Cardiac muscle cell (in vitro differentiated cells and primary cell): ENCODE data around the gene EPB41L4B. TPM values are rescaled to one million over a fixed set of nuclear protein-coding genes. Genes with fewer than 3 reads are reported as not detected.
A peak's percentile ranks its signal among the peaks of the same experiment; 100 is the strongest.

Experiments used
- DNase-seq, 2 donors: peaks; one replicate each; pipeline versions ENCODE4 v3.0.0 to v3.0.0-alpha.2; 2010 to 2017; ENCODE audit warnings: low read depth in 1 of 2, low spot score in 1 of 2
- H3K27ac ChIP-seq: fragments of 200-600 bp; sonication (generic); 2 replicates; pipeline ENCODE4 v1.5.1; 2016
- H3K27me3 ChIP-seq: fragments of 200-600 bp; sonication (generic); 2 replicates; pipeline ENCODE4 v1.6.0; 2016; ENCODE audit warnings: control low read depth
- H3K36me3 ChIP-seq: fragments of 200-600 bp; sonication (generic); 2 replicates; pipeline ENCODE4 v1.5.1; 2016; ENCODE audit warnings: control low read depth
- H3K4me1 ChIP-seq: fragments of 200-600 bp; sonication (generic); 2 replicates; pipeline ENCODE4 v1.8.1; 2017; ENCODE audit warnings: low read depth, mild to moderate bottlenecking, mixed run types
- H3K4me3 ChIP-seq: fragments of 200-600 bp; sonication (generic); 2 replicates; pipeline ENCODE4 v1.5.1; 2016; ENCODE audit warnings: mild to moderate bottlenecking
- H3K9me3 ChIP-seq: fragments of 200-600 bp; sonication (generic); 2 replicates; pipeline ENCODE4 v1.5.1; 2017; ENCODE audit warnings: low read depth, mild to moderate bottlenecking, control low read depth
- polyA plus RNA-seq: library from polyadenylated mRNA; unstranded; fragments of >200 nt; fragmentation: Nextera tagmentation; extraction: Ambion mirVana; gene quantifications from 2 replicates; pipeline ENCODE4 v1.2.1, GENCODE V29; 2016
- total RNA-seq: library from RNA; depleted of rRNA; stranded (reverse); fragments of >200 nt; gene quantifications from 2 replicates; pipeline ENCODE4 v1.2.3, GENCODE V29; 2016
- TF ChIP-seq, protein P1 (sequence below): IDR thresholded peaks from 2 replicates; pipeline ENCODE4 v1.5.1; 2012; ENCODE audit warnings: low read depth, mild to moderate bottlenecking, low read length

EPB41L4B gene
- total and polyA plus RNA-seq, 2 experiments from 2014 or later: 2.0 to 2.1 TPM

DNA sequence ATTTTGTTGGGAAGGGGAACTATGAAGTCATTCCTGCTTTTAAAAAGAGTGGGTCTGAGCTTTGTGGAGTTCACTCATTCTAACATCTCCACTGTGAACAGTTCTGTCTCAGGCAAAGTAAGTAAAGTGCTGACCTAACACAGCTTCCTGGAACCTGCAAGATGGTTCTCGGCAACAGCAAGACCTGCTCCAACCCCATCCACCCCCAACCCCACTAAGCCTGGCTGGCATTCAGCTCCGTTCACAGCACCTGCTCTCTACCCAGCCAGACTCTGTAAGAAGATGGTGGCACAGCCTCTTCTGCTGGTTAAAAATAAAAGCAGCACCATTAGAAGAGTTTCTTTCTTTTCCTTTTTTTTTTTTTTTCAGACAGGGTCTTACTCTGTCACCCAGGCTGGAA lies 42.0 kb downstream of the EPB41L4B start:
- Histone ChIP-seq H3K36me3 (no peaks in the 10 kb centered on the region), H3K4me1 (peaks cover 18% of the 10 kb centered on the region)
- TF ChIP-seq, protein P1, sequence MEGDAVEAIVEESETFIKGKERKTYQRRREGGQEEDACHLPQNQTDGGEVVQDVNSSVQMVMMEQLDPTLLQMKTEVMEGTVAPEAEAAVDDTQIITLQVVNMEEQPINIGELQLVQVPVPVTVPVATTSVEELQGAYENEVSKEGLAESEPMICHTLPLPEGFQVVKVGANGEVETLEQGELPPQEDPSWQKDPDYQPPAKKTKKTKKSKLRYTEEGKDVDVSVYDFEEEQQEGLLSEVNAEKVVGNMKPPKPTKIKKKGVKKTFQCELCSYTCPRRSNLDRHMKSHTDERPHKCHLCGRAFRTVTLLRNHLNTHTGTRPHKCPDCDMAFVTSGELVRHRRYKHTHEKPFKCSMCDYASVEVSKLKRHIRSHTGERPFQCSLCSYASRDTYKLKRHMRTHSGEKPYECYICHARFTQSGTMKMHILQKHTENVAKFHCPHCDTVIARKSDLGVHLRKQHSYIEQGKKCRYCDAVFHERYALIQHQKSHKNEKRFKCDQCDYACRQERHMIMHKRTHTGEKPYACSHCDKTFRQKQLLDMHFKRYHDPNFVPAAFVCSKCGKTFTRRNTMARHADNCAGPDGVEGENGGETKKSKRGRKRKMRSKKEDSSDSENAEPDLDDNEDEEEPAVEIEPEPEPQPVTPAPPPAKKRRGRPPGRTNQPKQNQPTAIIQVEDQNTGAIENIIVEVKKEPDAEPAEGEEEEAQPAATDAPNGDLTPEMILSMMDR: no peak

GRCh38 chr9:109278216-109278615 lies 42.6 kb downstream of the EPB41L4B start:
- no peaks in the 10 kb centered on the region for H3K27me3 ChIP-seq
- no peak overlapping the region for H3K4me3 ChIP-seq
- H3K36me3 ChIP-seq: no peaks in the 10 kb centered on the region
- peaks cover 18% of the 10 kb centered on the region for H3K4me1 ChIP-seq
- DNase-seq: no peak
- no peak overlapping the region for H3K27ac ChIP-seq
- TF ChIP-seq, protein P1: no peak
- H3K9me3 ChIP-seq: no peaks in the 10 kb centered on the region

More for the DNA sequence above, 42.0 kb downstream of the EPB41L4B start:
- DNase-seq: no peak
- H3K9me3 ChIP-seq: no peaks in the 10 kb centered on the region
- H3K27me3 ChIP-seq: no peaks in the 10 kb centered on the region
- H3K4me3 ChIP-seq: no peak overlapping the region
- no peak overlapping the region for H3K27ac ChIP-seq

DNA sequence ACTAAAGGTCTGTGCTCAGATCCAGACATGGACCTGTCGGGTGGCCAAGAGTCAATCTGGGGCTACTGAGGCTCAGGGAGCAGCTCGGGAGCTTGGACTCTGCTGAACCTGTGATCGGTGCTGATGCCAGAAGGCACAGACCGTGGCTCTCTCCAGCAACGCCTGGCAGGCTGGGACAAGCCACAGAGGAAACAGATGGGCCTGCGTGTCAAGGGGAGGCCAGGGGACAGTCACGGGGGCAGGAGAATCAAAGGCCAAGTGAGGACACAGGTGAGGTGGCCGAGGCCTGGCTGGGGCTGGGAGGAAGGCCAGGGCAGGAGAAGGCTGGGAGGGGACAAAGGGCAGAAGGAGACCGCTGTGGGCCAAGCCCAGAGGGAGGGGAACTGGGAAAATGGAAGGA lies 43.4 kb downstream of the EPB41L4B start:
- no peak overlapping the region for H3K4me3 ChIP-seq
- H3K27me3 ChIP-seq: no peaks in the 10 kb centered on the region
- H3K36me3 ChIP-seq: no peaks in the 10 kb centered on the region
- TF ChIP-seq, protein P1: no peak
- no peaks in the 10 kb centered on the region for H3K9me3 ChIP-seq
- peaks cover 18% of the 10 kb centered on the region for H3K4me1 ChIP-seq
- no peak for DNase-seq
- no peak overlapping the region for H3K27ac ChIP-seq

- no peaks in the 10 kb centered on the region for H3K27me3 ChIP-seq
- no peak overlapping the region for H3K4me3 ChIP-seq
- no peak for DNase-seq
- peaks cover 18% of the 10 kb centered on the region for H3K4me1 ChIP-seq
- TF ChIP-seq, protein P1: no peak
- no peaks in the 10 kb centered on the region for H3K36me3 ChIP-seq
- H3K27ac ChIP-seq: no peak overlapping the region
- H3K9me3 ChIP-seq: no peaks in the 10 kb centered on the region
These were observed 44.1 kb downstream of the EPB41L4B start for GRCh38 chr9:109276469-109277440.

GRCh38 chr9:109274884-109275730 lies 45.8 kb downstream of the EPB41L4B start:
- DNase-seq: peak in 1 of 2 donors; percentile 24
- no peaks in the 10 kb centered on the region for H3K36me3 ChIP-seq
- H3K4me3 ChIP-seq: no peak overlapping the region
- H3K9me3 ChIP-seq: no peaks in the 10 kb centered on the region
- H3K27ac ChIP-seq: peak overlapping the region; percentile 13
- TF ChIP-seq, protein P1: no peak
- no peaks in the 10 kb centered on the region for H3K27me3 ChIP-seq
- H3K4me1 ChIP-seq: peaks cover 18% of the 10 kb centered on the region
